Tibial nerve (tissue), 4 donors: Measurements from ENCODE around the gene PRDM11. TPM values are rescaled to one million over a fixed set of nuclear protein-coding genes. Genes with fewer than 3 reads are reported as not detected.

Experiments used
- DNase-seq, 2 donors: peaks; one replicate each; pipeline ENCODE4 v3.0.0-alpha.2; 2019; ENCODE audit warnings: low spot score in 2 of 2
- H3K27ac ChIP-seq, 4 donors: fragments of 200-600 bp; sonication (generic) in 3 of 4; one replicate each; pipeline ENCODE4 v1.5.1; 2017 to 2019; ENCODE audit warnings: mild to moderate bottlenecking in 1 of 4
- H3K27me3 ChIP-seq, 2 donors: fragments of 200-600 bp; sonication (generic) in 1 of 2; one replicate each; pipeline versions ENCODE4 v1.5.1 to v1.6.0; 2017 to 2019
- H3K36me3 ChIP-seq, 3 donors: fragments of 200-600 bp; sonication (generic); one replicate each; pipeline ENCODE4 v1.5.1; 2018 to 2019
- H3K4me1 ChIP-seq, 4 donors: fragments of 200-600 bp; sonication (generic) in 3 of 4; one replicate each; pipeline ENCODE4 v1.5.1; 2017 to 2019
- H3K4me3 ChIP-seq, 4 donors: fragments of 200-600 bp; sonication (generic) in 3 of 4; one replicate each; pipeline ENCODE4 v1.5.1; 2017 to 2019; ENCODE audit warnings: mild to moderate bottlenecking in 1 of 4, moderate library complexity in 1 of 4
- H3K9me3 ChIP-seq, 4 donors: fragments of 200-600 bp; sonication (generic) in 3 of 4; one replicate each; pipeline ENCODE4 v1.5.1; 2017 to 2019
- EP300 ChIP-seq, 2 donors: sonication (generic); formaldehyde crosslinking; IDR thresholded peaks; one replicate each; pipeline ENCODE4 v1.6.1; 2017; ENCODE audit warnings: antibody characterized with exemption in 2 of 2, mild to moderate bottlenecking in 1 of 2
- POLR2A ChIP-seq, 2 donors: fragments of 450-650 bp; IDR thresholded peaks; one replicate each; pipeline ENCODE4 v1.6.1; 2017; ENCODE audit warnings: antibody characterized with exemption in 2 of 2, mild to moderate bottlenecking in 2 of 2, moderate library complexity in 2 of 2
- WGBS, 2 donors: methylation state at CpG; one replicate each; pipeline ENCODE4 v1.1.5; 2018; 5-methylcytosine and 5-hydroxymethylcytosine counted together
- total RNA-seq, 4 donors: library from RNA; depleted of rRNA; stranded (reverse); fragments of >200 nt; gene quantifications; one replicate each; pipeline ENCODE4 v1.1.0, GENCODE V29; 2016
- TF ChIP-seq, protein P1 (sequence below), 5 experiments: fragments of 200-600 bp in 3 of 5; fragments of 450-650 bp in 2 of 5; sonication (generic) in 3 of 5; IDR thresholded peaks; one replicate each; pipeline ENCODE4 v1.5.1; 2016 to 2019; ENCODE audit warnings: antibody characterized with exemption in 5 of 5, mild to moderate bottlenecking in 3 of 5, moderate library complexity in 2 of 5

PRDM11 gene
- total RNA-seq, 4 donors from 2014 or later: 17.5 to 26.1 (median 25.8) TPM

DNA sequence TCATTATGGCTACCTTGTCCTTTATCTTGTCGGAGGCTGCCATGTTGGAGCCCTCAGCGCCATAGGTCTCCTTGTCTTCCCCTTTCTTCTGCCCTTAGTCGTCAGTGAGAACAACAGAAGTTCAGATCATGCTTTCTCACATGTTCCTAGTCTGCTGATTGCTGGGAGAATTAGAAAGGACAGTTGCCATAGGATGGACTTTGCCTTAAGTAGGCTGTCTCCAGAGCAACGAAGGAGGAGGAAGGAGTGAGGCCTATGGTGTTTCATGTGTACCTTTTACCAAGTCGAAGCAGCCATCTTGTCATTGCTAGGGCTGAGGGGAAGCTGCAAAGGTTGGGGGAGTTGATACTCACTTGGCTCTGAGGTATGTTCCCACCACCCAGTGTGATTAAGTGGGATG is 77.1 kb downstream of the PRDM11 start:
- no peaks in the 10 kb centered on the region for H3K4me1 ChIP-seq
- no peak for DNase-seq
- H3K36me3 ChIP-seq: peaks cover 0 to 94% (median 18%) of the 10 kb centered on the region in 3 donors
- H3K27me3 ChIP-seq: no peaks in the 10 kb centered on the region
- no peak overlapping the region for H3K27ac ChIP-seq
- 89 to 97% methylated on average over 5 of the region's 5 CpGs for WGBS, 2 donors
- TF ChIP-seq POLR2A (IDR thresholded peaks at IDR 0.05) (no peak), EP300 (IDR thresholded peaks at IDR 0.05) (no peak)
- TF ChIP-seq, protein P1, sequence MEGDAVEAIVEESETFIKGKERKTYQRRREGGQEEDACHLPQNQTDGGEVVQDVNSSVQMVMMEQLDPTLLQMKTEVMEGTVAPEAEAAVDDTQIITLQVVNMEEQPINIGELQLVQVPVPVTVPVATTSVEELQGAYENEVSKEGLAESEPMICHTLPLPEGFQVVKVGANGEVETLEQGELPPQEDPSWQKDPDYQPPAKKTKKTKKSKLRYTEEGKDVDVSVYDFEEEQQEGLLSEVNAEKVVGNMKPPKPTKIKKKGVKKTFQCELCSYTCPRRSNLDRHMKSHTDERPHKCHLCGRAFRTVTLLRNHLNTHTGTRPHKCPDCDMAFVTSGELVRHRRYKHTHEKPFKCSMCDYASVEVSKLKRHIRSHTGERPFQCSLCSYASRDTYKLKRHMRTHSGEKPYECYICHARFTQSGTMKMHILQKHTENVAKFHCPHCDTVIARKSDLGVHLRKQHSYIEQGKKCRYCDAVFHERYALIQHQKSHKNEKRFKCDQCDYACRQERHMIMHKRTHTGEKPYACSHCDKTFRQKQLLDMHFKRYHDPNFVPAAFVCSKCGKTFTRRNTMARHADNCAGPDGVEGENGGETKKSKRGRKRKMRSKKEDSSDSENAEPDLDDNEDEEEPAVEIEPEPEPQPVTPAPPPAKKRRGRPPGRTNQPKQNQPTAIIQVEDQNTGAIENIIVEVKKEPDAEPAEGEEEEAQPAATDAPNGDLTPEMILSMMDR (IDR thresholded peaks at IDR 0.05): no peak
- H3K4me3 ChIP-seq: no peak overlapping the region
- no peaks in the 10 kb centered on the region for H3K9me3 ChIP-seq

DNA sequence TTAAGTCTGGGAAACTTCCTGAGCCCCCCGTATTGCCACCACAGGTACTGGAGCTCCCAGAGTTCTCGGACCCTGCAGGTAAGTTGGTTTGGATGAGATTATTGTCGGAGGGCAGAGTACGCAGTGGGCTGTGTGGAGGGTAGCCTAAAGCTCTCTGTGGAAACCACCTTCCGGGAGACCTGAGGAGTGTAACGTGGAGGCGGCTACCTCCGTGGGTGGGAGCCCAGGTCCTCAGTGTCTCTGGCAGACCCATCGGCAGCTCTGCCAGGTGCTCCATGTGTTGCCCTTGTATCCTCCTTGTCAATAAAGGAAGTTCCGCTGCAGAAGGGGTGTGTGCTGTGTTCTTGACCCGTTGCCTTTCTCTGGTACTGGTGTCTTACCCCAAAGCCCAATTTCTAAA is 78.3 kb downstream of the PRDM11 start:
- no peaks in the 10 kb centered on the region for H3K4me1 ChIP-seq
- TF ChIP-seq, protein P1 (IDR thresholded peaks at IDR 0.05): no peak
- no peak for TF ChIP-seq POLR2A (IDR thresholded peaks at IDR 0.05)
- no peak for TF ChIP-seq EP300 (IDR thresholded peaks at IDR 0.05)
- peaks cover 0 to 91% (median 18%) of the 10 kb centered on the region in 3 donors for H3K36me3 ChIP-seq
- H3K4me3 ChIP-seq: no peak overlapping the region
- no peaks in the 10 kb centered on the region for H3K9me3 ChIP-seq
- H3K27ac ChIP-seq: no peak overlapping the region
- H3K27me3 ChIP-seq: no peaks in the 10 kb centered on the region
- 95 to 96% methylated on average over 11 of the region's 11 CpGs for whole genome bisulfite sequencing, 2 donors
- DNase-seq: no peak

DNA sequence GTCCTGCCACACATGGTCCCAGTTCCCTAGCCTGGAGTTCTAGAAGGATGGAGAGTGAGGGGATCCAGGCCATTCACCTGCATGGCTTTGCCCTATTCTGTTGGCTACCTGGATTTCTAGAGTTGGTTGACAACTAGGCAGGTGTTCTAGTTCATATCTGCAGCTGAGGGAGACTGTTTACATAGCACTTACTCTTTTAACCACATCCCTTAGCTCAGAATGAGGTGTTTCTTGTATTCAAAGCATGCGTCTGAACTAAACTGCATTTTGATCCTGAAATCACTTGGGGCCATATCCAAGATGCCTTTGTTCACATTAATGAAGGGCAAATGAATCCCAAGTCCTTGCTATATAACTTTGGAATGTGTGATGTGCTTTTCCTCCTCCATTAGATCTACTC is 78.8 kb downstream of the PRDM11 start:
- WGBS, 2 donors: 71 to 78% methylated on average over 1 of the region's 1 CpG
- H3K4me1 ChIP-seq: no peaks in the 10 kb centered on the region
- DNase-seq: no peak

DNA sequence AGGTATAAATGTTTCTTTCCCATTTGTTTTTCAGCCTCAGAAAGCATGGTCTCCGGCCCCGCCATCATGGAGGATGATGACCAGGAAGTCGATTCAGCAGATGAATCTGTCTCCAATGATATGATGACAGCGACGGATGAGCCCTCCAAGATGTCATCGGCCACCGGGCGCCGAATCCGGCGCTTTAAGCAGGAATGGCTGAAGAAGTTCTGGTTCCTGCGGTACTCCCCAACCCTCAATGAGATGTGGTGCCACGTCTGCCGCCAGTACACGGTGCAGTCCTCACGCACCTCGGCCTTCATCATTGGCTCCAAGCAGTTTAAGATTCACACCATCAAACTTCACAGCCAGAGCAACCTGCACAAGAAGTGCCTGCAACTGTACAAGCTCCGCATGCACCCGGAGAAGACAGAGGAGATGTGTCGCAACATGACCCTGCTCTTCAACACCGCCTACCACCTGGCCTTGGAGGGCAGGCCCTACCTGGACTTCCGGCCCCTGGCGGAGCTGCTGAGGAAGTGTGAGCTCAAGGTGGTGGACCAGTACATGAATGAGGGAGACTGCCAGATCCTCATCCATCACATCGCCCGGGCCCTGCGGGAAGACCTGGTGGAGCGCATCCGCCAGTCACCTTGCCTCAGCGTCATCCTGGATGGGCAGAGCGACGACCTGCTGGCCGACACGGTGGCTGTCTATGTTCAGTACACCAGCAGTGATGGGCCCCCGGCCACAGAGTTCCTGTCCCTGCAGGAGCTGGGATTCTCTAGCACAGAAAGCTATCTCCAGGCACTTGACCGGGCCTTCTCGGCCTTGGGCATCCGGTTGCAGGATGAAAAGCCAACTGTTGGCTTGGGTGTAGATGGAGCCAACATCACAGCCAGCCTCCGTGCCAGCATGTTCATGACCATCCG is 79.8 kb downstream of the PRDM11 start:
- Histone ChIP-seq H3K27ac (no peak overlapping the region), H3K9me3 (no peaks in the 10 kb centered on the region), H3K36me3 (peaks cover 0 to 81% (median 18%) of the 10 kb centered on the region in 3 donors), H3K4me3 (no peak overlapping the region), H3K4me1 (no peaks in the 10 kb centered on the region), H3K27me3 (no peaks in the 10 kb centered on the region)
- TF ChIP-seq, protein P1 (IDR thresholded peaks at IDR 0.05): no peak
- 97% methylated on average over 25 to 29 of the region's 39 CpGs for WGBS, 2 donors
- DNase-seq: no peak

More for the DNA sequence above, 78.8 kb downstream of the PRDM11 start:
- Histone ChIP-seq H3K9me3 (no peaks in the 10 kb centered on the region), H3K4me3 (no peak overlapping the region), H3K27ac (no peak overlapping the region), H3K36me3 (peaks cover 0 to 89% (median 18%) of the 10 kb centered on the region in 3 donors), H3K27me3 (no peaks in the 10 kb centered on the region)
- TF ChIP-seq POLR2A (IDR thresholded peaks at IDR 0.05) (no peak), EP300 (IDR thresholded peaks at IDR 0.05) (no peak)
- TF ChIP-seq, protein P1 (IDR thresholded peaks at IDR 0.05): no peak

DNA sequence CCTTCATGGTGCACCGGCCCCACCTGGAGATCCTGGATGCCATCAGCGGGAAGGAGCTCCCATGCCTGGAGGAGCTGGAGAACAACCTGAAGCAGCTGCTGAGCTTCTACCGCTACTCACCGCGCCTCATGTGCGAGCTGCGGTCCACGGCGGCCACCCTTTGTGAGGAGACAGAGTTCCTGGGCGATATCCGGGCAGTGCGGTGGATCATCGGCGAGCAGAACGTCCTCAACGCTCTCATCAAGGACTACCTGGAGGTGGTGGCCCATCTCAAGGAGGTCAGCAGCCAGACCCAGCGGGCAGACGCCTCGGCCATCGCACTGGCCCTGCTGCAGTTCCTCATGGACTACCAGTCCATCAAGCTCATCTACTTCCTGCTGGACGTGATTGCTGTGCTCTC is 80.5 kb downstream of the PRDM11 start:
- H3K4me1 ChIP-seq: no peaks in the 10 kb centered on the region

More for the DNA sequence above, 80.5 kb downstream of the PRDM11 start:
- Histone ChIP-seq H3K27me3 (no peaks in the 10 kb centered on the region), H3K9me3 (no peaks in the 10 kb centered on the region), H3K27ac (no peak overlapping the region), H3K36me3 (peaks cover 0 to 74% (median 18%) of the 10 kb centered on the region in 3 donors), H3K4me3 (no peak overlapping the region)
- WGBS, 2 donors: 95% methylated on average over 21 of the region's 21 CpGs
- TF ChIP-seq EP300 (IDR thresholded peaks at IDR 0.05) (no peak), POLR2A (IDR thresholded peaks at IDR 0.05) (no peak)
- TF ChIP-seq, protein P1 (IDR thresholded peaks at IDR 0.05): no peak
- no peak for DNase-seq
